ELR (cell line): Measurements from ENCODE around the gene TBC1D24.
A peak's percentile ranks its signal among the peaks of the same experiment; 100 is the strongest.

Source experiments
- DNase-seq: peaks from one replicate; pipeline ENCODE4 v3.0.0-alpha.2; 2015; ENCODE audit warnings: low read depth

TBC1D24 gene

GRCh38 chr16:2482708-2483534 lies 8.0 kb downstream of the TBC1D24 start:
- DNase-seq, result peak; percentile 65

- DNase-seq, result no peak
Measured at GRCh38 chr16:2483939-2484897, 9.3 kb downstream of the TBC1D24 start.

GRCh38 chr16:2484898-2485508 lies 10.1 kb downstream of the TBC1D24 start:
- DNase-seq, result no peak

- DNase-seq, result no peak
Measured at GRCh38 chr16:2485811-2486507, 11.0 kb downstream of the TBC1D24 start.

- DNase-seq, result no peak
Measured at GRCh38 chr16:2486645-2487516, 12.0 kb downstream of the TBC1D24 start.

GRCh38 chr16:2487517-2487842 lies 12.6 kb downstream of the TBC1D24 start:
- no peak for DNase-seq

GRCh38 chr16:2487903-2488531 lies 13.1 kb downstream of the TBC1D24 start:
- no peak for DNase-seq

GRCh38 chr16:2489581-2489980 lies 14.7 kb downstream of the TBC1D24 start:
- DNase-seq, result no peak

- no peak for DNase-seq
Measured at GRCh38 chr16:2490190-2491105, 15.5 kb downstream of the TBC1D24 start.

- DNase-seq, result no peak
Measured at GRCh38 chr16:2492292-2492691, 17.4 kb downstream of the TBC1D24 start.

GRCh38 chr16:2493605-2494004 lies 18.7 kb downstream of the TBC1D24 start:
- no peak for DNase-seq

GRCh38 chr16:2494616-2495015 lies 19.7 kb downstream of the TBC1D24 start:
- no peak for DNase-seq

- DNase-seq, result no peak
Measured at GRCh38 chr16:2495041-2495440, 20.1 kb downstream of the TBC1D24 start.

GRCh38 chr16:2496223-2497115 lies 21.5 kb downstream of the TBC1D24 start:
- no peak for DNase-seq

- no peak for DNase-seq
Measured at GRCh38 chr16:2497116-2497630, 22.2 kb downstream of the TBC1D24 start.

GRCh38 chr16:2497695-2498484 lies 23.0 kb downstream of the TBC1D24 start:
- no peak for DNase-seq

- DNase-seq, result no peak
Measured at GRCh38 chr16:2498531-2499253, 23.8 kb downstream of the TBC1D24 start.
